ENCODE results near the gene CSMD2.

Gene CSMD2

GRCh38 chr1:33973799-33974545 lies 191.1 kb downstream of the CSMD2 start:
- Histone ChIP-seq H3K4me1 (ENCODE audit: control insufficient read depth, insufficient read depth, low read length) (peaks cover 8% of the 10 kb centered on the region), H3K36me3 (ENCODE audit: control insufficient read depth, insufficient read depth, low read length) (no peaks in the 10 kb centered on the region), H3K27ac (ENCODE audit: low read depth, low read length) (no peak overlapping the region), H3K27me3 (ENCODE audit: control insufficient read depth, insufficient read depth, low read length) (no peaks in the 10 kb centered on the region; the same call in 1 of the 2 replicates), H3K9ac (ENCODE audit: low read length) (no peak overlapping the region), H3K9me3 (ENCODE audit: control insufficient read depth, insufficient read depth, low read depth, low read length) (no peaks in the 10 kb centered on the region), H3K4me3 (ENCODE audit: low read depth, low read length) (no peak overlapping the region)

DNA sequence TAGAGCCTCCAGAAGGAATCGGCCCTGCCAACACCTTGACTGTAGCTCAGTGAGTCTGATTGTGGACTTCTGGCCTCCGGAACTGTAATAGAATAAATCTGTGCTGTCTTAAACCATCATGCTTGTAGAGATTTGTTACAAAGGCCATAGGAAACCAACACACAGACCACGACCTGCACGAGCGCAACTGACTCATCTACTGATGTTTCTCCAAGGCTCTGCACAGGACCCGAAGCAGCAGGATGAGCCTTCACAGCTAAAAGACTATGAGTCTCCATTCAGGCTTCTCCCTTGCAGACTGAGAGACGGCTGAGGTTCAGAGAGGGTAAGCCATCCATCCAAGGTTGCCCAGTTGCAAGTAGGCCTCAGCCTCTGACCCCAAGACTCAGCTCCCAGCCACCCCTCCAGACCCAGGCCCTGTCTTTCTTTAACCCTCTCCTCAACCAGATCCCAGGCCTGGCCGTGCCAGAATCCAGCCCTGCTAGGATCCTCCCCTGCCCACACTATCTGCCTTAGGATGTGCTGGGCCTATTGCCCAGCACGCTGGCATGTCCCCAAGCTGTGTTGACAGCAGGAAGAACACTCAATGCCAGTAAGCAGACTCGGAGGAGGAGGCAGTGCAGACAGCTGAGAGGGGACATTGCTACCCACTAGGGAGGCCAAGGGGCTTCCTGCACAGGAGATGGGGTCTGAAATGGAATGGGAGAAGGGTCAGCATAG lies 192.2 kb downstream of the CSMD2 start:
- Histone ChIP-seq H3K27ac (ENCODE audit: low read depth, low read length) (no peak overlapping the region), H3K4me1 (ENCODE audit: control insufficient read depth, insufficient read depth, low read length) (peaks cover 8% of the 10 kb centered on the region), H3K4me3 (ENCODE audit: low read depth, low read length) (no peak overlapping the region), H3K36me3 (ENCODE audit: control insufficient read depth, insufficient read depth, low read length) (no peaks in the 10 kb centered on the region), H3K27me3 (ENCODE audit: control insufficient read depth, insufficient read depth, low read length) (no peaks in the 10 kb centered on the region; the same call in 1 of the 2 replicates), H3K9me3 (ENCODE audit: control insufficient read depth, insufficient read depth, low read depth, low read length) (no peaks in the 10 kb centered on the region), H3K9ac (ENCODE audit: low read length) (no peak overlapping the region)

- peaks cover 8% of the 10 kb centered on the region for H3K4me1 ChIP-seq (ENCODE audit: control insufficient read depth, insufficient read depth, low read length)
- H3K27ac ChIP-seq (ENCODE audit: low read depth, low read length) = no peak overlapping the region
- no peak overlapping the region for H3K9ac ChIP-seq (ENCODE audit: low read length)
- H3K9me3 ChIP-seq (ENCODE audit: control insufficient read depth, insufficient read depth, low read depth, low read length) = no peaks in the 10 kb centered on the region
- H3K27me3 ChIP-seq (ENCODE audit: control insufficient read depth, insufficient read depth, low read length) = no peaks in the 10 kb centered on the region; the same call in 1 of the 2 replicates
- no peak overlapping the region for H3K4me3 ChIP-seq (ENCODE audit: low read depth, low read length)
- no peaks in the 10 kb centered on the region for H3K36me3 ChIP-seq (ENCODE audit: control insufficient read depth, insufficient read depth, low read length)
Observed at GRCh38 chr1:33971913-33972312, 193.1 kb downstream of the CSMD2 start.

GRCh38 chr1:33971018-33971710 lies 193.9 kb downstream of the CSMD2 start:
- Histone ChIP-seq H3K4me1 (ENCODE audit: control insufficient read depth, insufficient read depth, low read length) (peaks cover 12% of the 10 kb centered on the region), H3K27me3 (ENCODE audit: control insufficient read depth, insufficient read depth, low read length) (no peaks in the 10 kb centered on the region; the same call in 1 of the 2 replicates), H3K9ac (ENCODE audit: low read length) (no peak overlapping the region), H3K36me3 (ENCODE audit: control insufficient read depth, insufficient read depth, low read length) (no peaks in the 10 kb centered on the region), H3K9me3 (ENCODE audit: control insufficient read depth, insufficient read depth, low read depth, low read length) (no peaks in the 10 kb centered on the region), H3K4me3 (ENCODE audit: low read depth, low read length) (no peak overlapping the region), H3K27ac (ENCODE audit: low read depth, low read length) (no peak overlapping the region)

GRCh38 chr1:33970148-33970825 lies 194.7 kb downstream of the CSMD2 start:
- Histone ChIP-seq H3K36me3 (ENCODE audit: control insufficient read depth, insufficient read depth, low read length) (no peaks in the 10 kb centered on the region), H3K9ac (ENCODE audit: low read length) (no peak overlapping the region), H3K27me3 (ENCODE audit: control insufficient read depth, insufficient read depth, low read length) (no peaks in the 10 kb centered on the region; the same call in 1 of the 2 replicates), H3K4me3 (ENCODE audit: low read depth, low read length) (no peak overlapping the region), H3K9me3 (ENCODE audit: control insufficient read depth, insufficient read depth, low read depth, low read length) (no peaks in the 10 kb centered on the region), H3K4me1 (ENCODE audit: control insufficient read depth, insufficient read depth, low read length) (peaks cover 12% of the 10 kb centered on the region), H3K27ac (ENCODE audit: low read depth, low read length) (no peak overlapping the region)

DNA sequence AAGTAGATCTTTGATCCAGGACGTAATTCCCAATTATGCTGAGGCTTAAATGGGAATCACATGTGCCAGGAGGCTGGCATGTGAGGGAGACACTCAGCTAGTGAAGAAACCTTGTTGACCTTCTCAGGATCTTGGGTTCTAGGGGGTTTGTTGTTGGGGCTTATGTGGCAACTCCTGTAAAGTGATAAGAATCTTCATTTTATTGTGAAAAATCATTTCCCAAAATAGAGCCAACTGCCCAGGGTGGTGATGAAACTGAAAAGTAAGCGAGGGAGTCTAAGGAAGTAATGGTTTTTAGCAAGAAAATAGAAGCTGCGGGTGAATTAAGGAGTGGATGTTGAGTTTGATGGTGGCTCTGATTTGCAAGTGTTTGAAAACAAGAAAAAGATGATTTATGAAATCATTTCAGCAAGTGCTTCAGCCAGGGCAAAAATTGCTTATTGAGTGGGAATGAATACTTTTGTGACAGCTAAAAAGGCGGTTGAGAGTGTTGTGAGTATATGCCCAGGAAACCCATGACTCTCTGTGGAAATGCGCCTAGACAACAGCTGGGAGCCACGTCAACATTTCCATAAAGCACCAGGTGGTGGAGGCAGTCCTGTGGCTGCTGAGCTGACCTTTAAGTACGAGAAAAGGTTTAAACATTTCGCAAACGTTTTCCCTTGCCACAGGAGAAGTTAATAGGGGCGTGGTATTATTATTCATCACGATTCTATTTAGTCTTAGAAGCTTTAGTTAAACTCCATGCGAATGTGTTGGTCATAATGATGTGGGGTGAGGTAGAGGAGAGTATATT lies 198.5 kb downstream of the CSMD2 start:
- Histone ChIP-seq H3K4me1 (ENCODE audit: control insufficient read depth, insufficient read depth, low read length) (peaks cover 12% of the 10 kb centered on the region), H3K9ac (ENCODE audit: low read length) (no peak overlapping the region), H3K27ac (ENCODE audit: low read depth, low read length) (no peak overlapping the region)

GRCh38 chr1:33965086-33965485 lies 199.9 kb downstream of the CSMD2 start:
- H3K9ac ChIP-seq (ENCODE audit: low read length) = no peak overlapping the region
- no peaks in the 10 kb centered on the region for H3K9me3 ChIP-seq (ENCODE audit: control insufficient read depth, insufficient read depth, low read depth, low read length)
- H3K27ac ChIP-seq (ENCODE audit: low read depth, low read length) = no peak overlapping the region
- H3K4me1 ChIP-seq (ENCODE audit: control insufficient read depth, insufficient read depth, low read length) = peaks cover 6% of the 10 kb centered on the region
- no peaks in the 10 kb centered on the region for H3K27me3 ChIP-seq (ENCODE audit: control insufficient read depth, insufficient read depth, low read length)
- no peaks in the 10 kb centered on the region for H3K36me3 ChIP-seq (ENCODE audit: control insufficient read depth, insufficient read depth, low read length)
- no peak overlapping the region for H3K4me3 ChIP-seq (ENCODE audit: low read depth, low read length)

More for the DNA sequence above, 198.5 kb downstream of the CSMD2 start:
- H3K4me3 ChIP-seq (ENCODE audit: low read depth, low read length) = no peak overlapping the region
- H3K9me3 ChIP-seq (ENCODE audit: control insufficient read depth, insufficient read depth, low read depth, low read length) = no peaks in the 10 kb centered on the region
- H3K27me3 ChIP-seq (ENCODE audit: control insufficient read depth, insufficient read depth, low read length) = no peaks in the 10 kb centered on the region
- no peaks in the 10 kb centered on the region for H3K36me3 ChIP-seq (ENCODE audit: control insufficient read depth, insufficient read depth, low read length)

GRCh38 chr1:33962061-33962460 lies 203.0 kb downstream of the CSMD2 start:
- no peaks in the 10 kb centered on the region for H3K9me3 ChIP-seq (ENCODE audit: control insufficient read depth, insufficient read depth, low read depth, low read length)
- no peaks in the 10 kb centered on the region for H3K36me3 ChIP-seq (ENCODE audit: control insufficient read depth, insufficient read depth, low read length)
- H3K9ac ChIP-seq (ENCODE audit: low read length) = no peak overlapping the region
- H3K4me3 ChIP-seq (ENCODE audit: low read depth, low read length) = no peak overlapping the region
- H3K27me3 ChIP-seq (ENCODE audit: control insufficient read depth, insufficient read depth, low read length) = no peaks in the 10 kb centered on the region
- no peak overlapping the region for H3K27ac ChIP-seq (ENCODE audit: low read depth, low read length)
- H3K4me1 ChIP-seq (ENCODE audit: control insufficient read depth, insufficient read depth, low read length) = peaks cover 4% of the 10 kb centered on the region; the same call in 1 of the 2 replicates

- H3K27me3 ChIP-seq (ENCODE audit: control insufficient read depth, insufficient read depth, low read length) = no peaks in the 10 kb centered on the region
Observed at GRCh38 chr1:33960188-33960895, 204.7 kb downstream of the CSMD2 start.

GRCh38 chr1:33957854-33958253 lies 207.2 kb downstream of the CSMD2 start:
- no peak overlapping the region for H3K27ac ChIP-seq (ENCODE audit: low read depth, low read length)
- no peaks in the 10 kb centered on the region for H3K27me3 ChIP-seq (ENCODE audit: control insufficient read depth, insufficient read depth, low read length)
- H3K4me3 ChIP-seq (ENCODE audit: low read depth, low read length) = no peak overlapping the region
- H3K36me3 ChIP-seq (ENCODE audit: control insufficient read depth, insufficient read depth, low read length) = no peaks in the 10 kb centered on the region
- no peaks in the 10 kb centered on the region for H3K9me3 ChIP-seq (ENCODE audit: control insufficient read depth, insufficient read depth, low read depth, low read length)
- no peak overlapping the region for H3K9ac ChIP-seq (ENCODE audit: low read length)
- H3K4me1 ChIP-seq (ENCODE audit: control insufficient read depth, insufficient read depth, low read length) = no peaks in the 10 kb centered on the region

More at GRCh38 chr1:33960188-33960895, 204.7 kb downstream of the CSMD2 start:
- H3K27ac ChIP-seq (ENCODE audit: low read depth, low read length) = no peak overlapping the region
- no peak overlapping the region for H3K9ac ChIP-seq (ENCODE audit: low read length)
- H3K9me3 ChIP-seq (ENCODE audit: control insufficient read depth, insufficient read depth, low read depth, low read length) = no peaks in the 10 kb centered on the region
- no peak overlapping the region for H3K4me3 ChIP-seq (ENCODE audit: low read depth, low read length)
- no peaks in the 10 kb centered on the region for H3K36me3 ChIP-seq (ENCODE audit: control insufficient read depth, insufficient read depth, low read length)
- no peaks in the 10 kb centered on the region for H3K4me1 ChIP-seq (ENCODE audit: control insufficient read depth, insufficient read depth, low read length)
